Measurements from ENCODE around the gene CSF1. TPM values are rescaled to one million over a fixed set of nuclear protein-coding genes. Genes with fewer than 3 reads are reported as not detected.

The CSF1 gene
- polyA plus RNA-seq, 3 donors = 0.11 to 0.69 (median 0.38) TPM

DNA sequence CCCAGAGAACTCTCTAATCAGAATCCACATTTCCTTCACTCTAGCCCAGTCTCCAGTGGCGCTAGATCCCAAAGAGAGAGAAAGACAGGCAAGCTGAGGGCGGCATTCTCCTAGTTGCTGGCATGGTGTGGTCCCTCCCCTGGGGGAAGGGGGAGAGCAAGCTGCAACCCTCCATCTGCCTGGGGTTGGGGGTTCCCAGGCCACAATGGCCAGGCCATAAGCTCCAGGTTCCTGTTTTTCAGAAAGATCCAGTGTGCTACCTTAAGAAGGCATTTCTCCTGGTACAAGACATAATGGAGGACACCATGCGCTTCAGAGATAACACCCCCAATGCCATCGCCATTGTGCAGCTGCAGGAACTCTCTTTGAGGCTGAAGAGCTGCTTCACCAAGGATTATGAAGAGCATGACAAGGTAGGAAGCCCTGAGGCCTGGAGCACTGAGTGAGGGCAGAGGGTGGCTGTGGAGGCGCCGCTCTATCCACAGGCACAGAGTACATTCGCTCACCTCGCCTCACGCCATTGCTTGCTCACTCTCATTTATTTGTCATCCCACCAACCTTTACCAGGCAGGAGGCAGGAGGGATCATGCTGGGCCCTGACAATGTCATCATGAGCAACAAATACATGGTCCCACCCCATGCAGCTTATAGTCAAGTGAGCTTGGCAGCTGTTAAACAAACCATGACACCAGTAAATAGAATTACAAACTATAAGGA lies 6.6 kb downstream of the CSF1 start:
- H2AFZ ChIP-seq (ENCODE audit: insufficient read depth, low read depth, low read length, poor library complexity, severe bottlenecking) = no peak overlapping the region
- no peak for DNase-seq
- peaks cover 19 to 28% (median 22%) of the 10 kb centered on the region in 3 donors for H3K27me3 Mint-ChIP-seq (ENCODE audit: low read depth in 3 of 3)
- H3K79me2 ChIP-seq (ENCODE audit: insufficient read depth, low read length) = no peaks in the 10 kb centered on the region
- peaks cover 4 to 15% of the 10 kb centered on the region in 2 donors for H3K27me3 ChIP-seq (ENCODE audit: control insufficient read depth in 2 of 2, insufficient read depth in 2 of 2, low read length in 2 of 2)
- TF ChIP-seq, protein P1, sequence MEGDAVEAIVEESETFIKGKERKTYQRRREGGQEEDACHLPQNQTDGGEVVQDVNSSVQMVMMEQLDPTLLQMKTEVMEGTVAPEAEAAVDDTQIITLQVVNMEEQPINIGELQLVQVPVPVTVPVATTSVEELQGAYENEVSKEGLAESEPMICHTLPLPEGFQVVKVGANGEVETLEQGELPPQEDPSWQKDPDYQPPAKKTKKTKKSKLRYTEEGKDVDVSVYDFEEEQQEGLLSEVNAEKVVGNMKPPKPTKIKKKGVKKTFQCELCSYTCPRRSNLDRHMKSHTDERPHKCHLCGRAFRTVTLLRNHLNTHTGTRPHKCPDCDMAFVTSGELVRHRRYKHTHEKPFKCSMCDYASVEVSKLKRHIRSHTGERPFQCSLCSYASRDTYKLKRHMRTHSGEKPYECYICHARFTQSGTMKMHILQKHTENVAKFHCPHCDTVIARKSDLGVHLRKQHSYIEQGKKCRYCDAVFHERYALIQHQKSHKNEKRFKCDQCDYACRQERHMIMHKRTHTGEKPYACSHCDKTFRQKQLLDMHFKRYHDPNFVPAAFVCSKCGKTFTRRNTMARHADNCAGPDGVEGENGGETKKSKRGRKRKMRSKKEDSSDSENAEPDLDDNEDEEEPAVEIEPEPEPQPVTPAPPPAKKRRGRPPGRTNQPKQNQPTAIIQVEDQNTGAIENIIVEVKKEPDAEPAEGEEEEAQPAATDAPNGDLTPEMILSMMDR (IDR thresholded peaks at IDR 0.05) = no peak
- no peak overlapping the region for H3K9ac ChIP-seq (ENCODE audit: insufficient read depth, low read length, poor library complexity, severe bottlenecking)
- WGBS (ENCODE audit: insufficient coverage) = 90% methylated on average over 6 of the region's 9 CpGs
- no peak overlapping the region for H3K4me3 Mint-ChIP-seq
- peaks cover 8% of the 10 kb centered on the region for H3K4me1 Mint-ChIP-seq
- intact Hi-C loops (cut with micrococcal nuclease) = loop anchor here in 1 of 2 donors (10.0 kb wide), 2 partner anchors 52 to 68 kb away; partner anchors contain the start of gene AHCYL1
- H3K36me3 ChIP-seq (replicated peaks in 1 of 2; ENCODE audit: control insufficient read depth in 1 of 2, insufficient read depth in 2 of 2, low read length in 2 of 2) = no peaks in the 10 kb centered on the region
- H3K4me2 ChIP-seq (replicated peaks; ENCODE audit: extremely low read depth, low read length, poor library complexity, severe bottlenecking) = no peak overlapping the region
- no peaks in the 10 kb centered on the region for H3K9me3 ChIP-seq (replicated peaks in 1 of 2; ENCODE audit: control insufficient read depth in 1 of 2, insufficient read depth in 1 of 2, low read length in 2 of 2)
- H3K4me3 ChIP-seq (replicated peaks in 1 of 3; ENCODE audit: low read depth in 2 of 3, low read length in 3 of 3) = no peak overlapping the region
- H4K20me1 ChIP-seq (ENCODE audit: insufficient read depth, low read length) = no peaks in the 10 kb centered on the region
- peaks cover 0 to 2% (median 0%) of the 10 kb centered on the region in 7 donors for H3K9me3 Mint-ChIP-seq
- peaks cover 0 to 5% of the 10 kb centered on the region in 2 donors for H3K4me1 ChIP-seq (ENCODE audit: control insufficient read depth in 1 of 2, insufficient read depth in 2 of 2, low read length in 2 of 2)
- peaks cover 0 to 7% of the 10 kb centered on the region in 2 donors for H3K36me3 Mint-ChIP-seq
- H3K27ac Mint-ChIP-seq = no peak overlapping the region
- H3K27ac ChIP-seq (ENCODE audit: low read depth in 1 of 2, low read length in 2 of 2) = no peak overlapping the region

DNA sequence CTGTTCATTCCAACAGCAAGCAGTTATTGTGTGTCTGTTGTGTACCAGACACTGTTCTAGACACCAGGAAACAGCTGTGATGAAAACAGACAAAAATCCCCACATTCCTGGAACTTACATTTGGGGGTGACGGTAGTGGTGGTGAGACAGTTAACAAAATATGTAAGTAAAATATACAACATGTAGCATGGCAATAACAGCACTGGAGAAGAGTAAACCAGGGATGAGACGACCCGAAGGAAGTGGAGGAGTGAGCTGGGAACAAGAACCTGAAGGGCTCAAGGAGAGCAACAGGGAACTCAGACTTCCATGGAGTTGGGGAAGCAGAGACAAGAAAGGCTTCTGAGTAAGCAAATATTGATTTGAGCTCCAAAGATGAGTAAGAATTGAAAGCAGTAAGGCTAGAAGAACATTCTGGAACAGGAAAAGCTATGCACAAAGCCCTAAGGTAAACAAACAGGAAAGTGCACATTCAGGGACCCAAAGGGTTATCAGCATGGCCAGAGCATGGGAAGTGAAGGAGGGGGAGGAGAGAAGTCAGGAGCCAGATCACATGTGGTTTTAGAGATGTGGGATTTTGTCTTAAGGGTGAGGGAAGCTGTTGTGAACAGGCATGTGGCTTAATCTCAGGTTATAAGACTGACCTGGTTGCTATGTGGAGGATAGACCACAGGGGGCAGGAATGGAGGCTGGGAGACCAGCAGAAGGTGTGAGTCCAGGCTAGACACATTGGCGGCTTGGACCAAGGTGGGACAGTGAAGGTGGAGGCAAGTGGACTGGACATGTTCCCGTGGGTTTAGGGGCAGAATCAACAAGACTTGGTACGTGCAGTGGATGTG lies 7.3 kb downstream of the CSF1 start:
- no peak overlapping the region for H3K27ac ChIP-seq (ENCODE audit: low read depth in 1 of 2, low read length in 2 of 2)
- H3K4me3 ChIP-seq (replicated peaks in 1 of 3; ENCODE audit: low read depth in 2 of 3, low read length in 3 of 3) = no peak overlapping the region
- WGBS (ENCODE audit: insufficient coverage) = 91% methylated on average over 3 of the region's 6 CpGs
- H3K27ac Mint-ChIP-seq = no peak overlapping the region
- no peak overlapping the region for H3K9ac ChIP-seq (ENCODE audit: insufficient read depth, low read length, poor library complexity, severe bottlenecking)
- intact Hi-C loops (cut with micrococcal nuclease) = loop anchor here in 1 of 2 donors (10.0 kb wide), 2 partner anchors 53 to 67 kb away; partner anchors contain the start of gene AHCYL1
- no peaks in the 10 kb centered on the region for H4K20me1 ChIP-seq (ENCODE audit: insufficient read depth, low read length)
- DNase-seq = no peak
- H3K9me3 ChIP-seq (replicated peaks in 1 of 2; ENCODE audit: control insufficient read depth in 1 of 2, insufficient read depth in 1 of 2, low read length in 2 of 2) = no peaks in the 10 kb centered on the region
- peaks cover 0 to 5% of the 10 kb centered on the region in 2 donors for H3K4me1 ChIP-seq (ENCODE audit: control insufficient read depth in 1 of 2, insufficient read depth in 2 of 2, low read length in 2 of 2)
- H3K4me3 Mint-ChIP-seq = peak overlapping the region in 1 of 2 donors; percentile 10
- H3K9me3 Mint-ChIP-seq = peaks cover 0 to 2% (median 0%) of the 10 kb centered on the region in 7 donors
- no peaks in the 10 kb centered on the region for H3K79me2 ChIP-seq (ENCODE audit: insufficient read depth, low read length)
- H2AFZ ChIP-seq (ENCODE audit: insufficient read depth, low read depth, low read length, poor library complexity, severe bottlenecking) = no peak overlapping the region
- peaks cover 0 to 2% of the 10 kb centered on the region in 2 donors for H3K36me3 Mint-ChIP-seq
- peaks cover 8% of the 10 kb centered on the region for H3K4me1 Mint-ChIP-seq
- TF ChIP-seq, protein P1 (IDR thresholded peaks at IDR 0.05) = peak; percentile 28
- peaks cover 0 to 7% of the 10 kb centered on the region in 2 donors for H3K27me3 ChIP-seq (ENCODE audit: control insufficient read depth in 2 of 2, insufficient read depth in 2 of 2, low read length in 2 of 2)
- no peak overlapping the region for H3K4me2 ChIP-seq (replicated peaks; ENCODE audit: extremely low read depth, low read length, poor library complexity, severe bottlenecking)
- H3K27me3 Mint-ChIP-seq (ENCODE audit: low read depth in 3 of 3) = peaks cover 11 to 22% (median 14%) of the 10 kb centered on the region in 3 donors
- H3K36me3 ChIP-seq (replicated peaks in 1 of 2; ENCODE audit: control insufficient read depth in 1 of 2, insufficient read depth in 2 of 2, low read length in 2 of 2) = no peaks in the 10 kb centered on the region

Measured in CD14-positive monocyte (primary cell).